ENCODE data around the gene HS2ST1. TPM values are rescaled to one million over a fixed set of nuclear protein-coding genes. Genes with fewer than 3 reads are reported as not detected.

HS2ST1 gene
- total RNA-seq, 1 experiment from 2014 or later: 45.0 TPM

- peak; percentile 67 to 87 for DNase-seq
- Histone ChIP-seq H3K27ac (peak overlapping the region; percentile 92), H3K4me1 (peaks cover 43% of the 10 kb centered on the region), H3K4me3 (peak overlapping the region; percentile 21), H3K36me3 (no peaks in the 10 kb centered on the region), H3K9me3 (replicated peaks) (no peaks in the 10 kb centered on the region), H3K27me3 (no peaks in the 10 kb centered on the region)
Observed at GRCh38 chr1:87155170-87155569, 240.7 kb downstream of the HS2ST1 start.

GRCh38 chr1:87155648-87156047 is 241.2 kb downstream of the HS2ST1 start:
- H3K4me1 ChIP-seq: peaks cover 40% of the 10 kb centered on the region
- peak overlapping the region; percentile 21 for H3K4me3 ChIP-seq
- H3K36me3 ChIP-seq: no peaks in the 10 kb centered on the region
- DNase-seq: peak; percentile 94 to 95
- peak overlapping the region; percentile 92 for H3K27ac ChIP-seq
- H3K9me3 ChIP-seq (replicated peaks): no peaks in the 10 kb centered on the region
- no peaks in the 10 kb centered on the region for H3K27me3 ChIP-seq

- peak overlapping the region; percentile 21 for H3K4me3 ChIP-seq
- H3K9me3 ChIP-seq (replicated peaks): no peaks in the 10 kb centered on the region
- no peaks in the 10 kb centered on the region for H3K27me3 ChIP-seq
- peak in 1 of 2 experiments; percentile 50 for DNase-seq
- peak overlapping the region; percentile 92 for H3K27ac ChIP-seq
- H3K4me1 ChIP-seq: peaks cover 40% of the 10 kb centered on the region
- H3K36me3 ChIP-seq: no peaks in the 10 kb centered on the region
Observed at GRCh38 chr1:87156124-87156523, 241.7 kb downstream of the HS2ST1 start.

- no peaks in the 10 kb centered on the region for H3K9me3 ChIP-seq (replicated peaks)
- no peak for DNase-seq
- H3K27ac ChIP-seq: no peak overlapping the region
- no peaks in the 10 kb centered on the region for H3K27me3 ChIP-seq
- H3K36me3 ChIP-seq: no peaks in the 10 kb centered on the region
- H3K4me3 ChIP-seq: no peak overlapping the region
- peaks cover 27% of the 10 kb centered on the region for H3K4me1 ChIP-seq
Observed at GRCh38 chr1:87159378-87159915, 245.0 kb downstream of the HS2ST1 start.

Other genes with a start within 250 kb of the HS2ST1 start
- gene SH3GLB1, start 210.1 kb upstream of the HS2ST1 start, total RNA-seq (2014; rRNA removed; shearing (Covaris generic)): 78.3 and 82.8 TPM in 2 replicates
- 162 and 174 TPM in 2 replicates for gene SELENOF, start 509 bp upstream of the HS2ST1 start, total RNA-seq (2014; rRNA removed; shearing (Covaris generic))